Left lobe of liver (tissue), 2 donors: ENCODE measurements around the gene GNAI2. TPM values are rescaled to one million over a fixed set of nuclear protein-coding genes. Genes with fewer than 3 reads are reported as not detected.

Experiments
- ATAC-seq: fragments of 200-7000 bp; cut with Tn5 transposase; one replicate; pipeline ENCODE4 v1.9.1; 2020; ENCODE audit warnings: mild to moderate bottlenecking, moderate library complexity
- DNase-seq: peaks from one replicate; pipeline ENCODE4 v3.0.0-alpha.2; 2020; ENCODE audit warnings: low spot score
- total RNA-seq: library from RNA; stranded (reverse); gene quantifications from one replicate; pipeline ENCODE4 v1.2.1, GENCODE V29; 2021
- donor health status: DM: no; HTN: no; CAD: no; lungs with moderate emphysema.
- donor health status: DM: no; HTN: yes; CAD: no.

GNAI2 gene
- total RNA-seq = 115 TPM

DNA sequence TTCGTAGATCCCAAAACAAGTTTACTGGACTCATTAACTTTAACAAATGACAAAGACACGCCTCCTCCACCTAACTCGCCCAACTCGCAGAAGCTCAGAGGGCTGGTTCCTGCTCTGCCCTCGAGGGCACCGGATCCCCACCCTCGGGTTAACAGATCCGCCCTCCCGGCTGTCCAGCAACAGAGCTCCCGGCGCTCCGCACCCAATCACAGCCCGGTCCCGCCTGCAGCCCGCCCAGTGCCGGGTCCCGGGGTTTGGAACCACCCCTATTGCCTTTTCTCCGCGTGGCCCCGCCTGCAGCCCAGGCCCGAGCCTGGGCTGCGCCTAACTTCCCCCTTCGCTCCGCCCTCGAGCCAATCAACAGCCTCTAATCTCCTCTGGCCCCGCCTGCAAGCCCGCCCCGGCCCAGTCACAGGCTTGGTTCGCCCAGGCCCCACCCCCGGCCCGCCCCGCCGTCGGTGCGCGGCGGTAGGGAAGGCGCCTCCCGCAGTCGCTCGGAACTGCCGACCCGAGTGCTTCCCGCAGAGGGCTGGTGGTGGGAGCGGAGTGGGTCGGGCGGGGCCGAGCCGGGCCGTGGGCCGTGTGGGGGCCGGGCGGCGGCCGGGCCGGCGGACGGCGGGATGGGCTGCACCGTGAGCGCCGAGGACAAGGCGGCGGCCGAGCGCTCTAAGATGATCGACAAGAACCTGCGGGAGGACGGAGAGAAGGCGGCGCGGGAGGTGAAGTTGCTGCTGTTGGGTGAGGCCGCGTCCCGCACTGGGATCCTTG is at the start of gene GNAI2:
GNAI2 (plus strand) TSS at position 489 of the 768 bp plus-strand sequence; CDS start at position 621, 132 bp downstream.
- peak; percentile 99 for DNase-seq

DNA sequence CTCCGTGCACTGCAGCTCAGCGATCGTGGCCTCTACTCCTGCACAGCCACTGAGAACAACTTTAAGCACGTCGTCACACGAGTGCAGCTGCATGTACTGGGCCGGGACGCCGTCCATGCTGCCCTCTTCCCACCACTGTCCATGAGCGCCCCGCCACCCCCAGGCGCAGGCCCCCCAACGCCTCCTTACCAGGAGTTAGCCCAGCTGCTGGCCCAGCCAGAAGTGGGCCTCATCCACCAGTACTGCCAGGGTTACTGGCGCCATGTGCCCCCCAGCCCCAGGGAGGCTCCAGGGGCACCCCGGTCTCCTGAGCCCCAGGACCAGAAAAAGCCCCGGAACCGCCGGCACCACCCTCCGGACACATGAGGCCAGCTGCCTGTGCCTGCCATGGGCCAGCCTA is 48.3 kb upstream of the GNAI2 start:
- DNase-seq (no peak), ATAC-seq (no peak)

More for the DNA sequence above, at the start of gene GNAI2:
- ATAC-seq = peak; percentile 80

GRCh38 chr3:50189274-50189673 is 46.7 kb upstream of the GNAI2 start:
- ATAC-seq (peak; percentile 75), DNase-seq (peak; percentile 79)

GRCh38 chr3:50189989-50190388 is 46.0 kb upstream of the GNAI2 start:
- DNase-seq (no peak), ATAC-seq (no peak)

DNA sequence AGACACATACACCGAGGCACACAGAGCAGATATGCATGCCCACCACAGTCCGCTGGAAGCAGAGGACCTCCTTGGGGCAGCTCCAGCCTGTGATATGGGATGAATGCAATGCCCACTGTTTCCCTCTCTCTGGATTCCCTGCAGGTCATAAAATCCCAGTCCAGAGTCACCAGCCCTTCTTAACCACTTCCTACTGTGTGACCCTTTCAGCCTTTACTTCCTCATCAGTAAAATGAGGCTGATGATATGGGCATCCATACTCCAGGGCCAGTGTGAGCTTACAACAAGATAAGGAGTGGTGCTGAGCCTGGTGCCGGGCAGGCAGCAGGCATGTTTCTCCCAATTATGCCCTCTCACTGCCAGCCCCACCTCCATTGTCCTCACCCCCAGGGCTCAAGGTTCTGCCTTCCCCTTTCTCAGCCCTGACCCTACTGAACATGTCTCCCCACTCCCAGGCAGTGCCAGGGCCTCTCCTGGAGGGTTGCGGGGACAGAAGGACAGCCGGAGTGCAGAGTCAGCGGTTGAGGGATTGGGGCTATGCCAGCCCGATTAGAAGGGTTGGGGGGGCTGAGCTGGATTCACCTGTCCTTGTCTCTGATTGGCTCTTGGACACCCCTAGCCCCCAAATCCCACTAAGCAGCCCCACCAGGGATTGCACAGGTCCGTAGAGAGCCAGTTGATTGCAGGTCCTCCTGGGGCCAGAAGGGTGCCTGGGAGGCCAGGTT is 44.9 kb upstream of the GNAI2 start, which contains the start of gene GNAT1:
GNAT1 (plus strand) TSS at position 675 of the 725 bp plus-strand sequence. CDS start 116 bp downstream, outside the sequence.
- ATAC-seq (no peak), DNase-seq (no peak)

DNA sequence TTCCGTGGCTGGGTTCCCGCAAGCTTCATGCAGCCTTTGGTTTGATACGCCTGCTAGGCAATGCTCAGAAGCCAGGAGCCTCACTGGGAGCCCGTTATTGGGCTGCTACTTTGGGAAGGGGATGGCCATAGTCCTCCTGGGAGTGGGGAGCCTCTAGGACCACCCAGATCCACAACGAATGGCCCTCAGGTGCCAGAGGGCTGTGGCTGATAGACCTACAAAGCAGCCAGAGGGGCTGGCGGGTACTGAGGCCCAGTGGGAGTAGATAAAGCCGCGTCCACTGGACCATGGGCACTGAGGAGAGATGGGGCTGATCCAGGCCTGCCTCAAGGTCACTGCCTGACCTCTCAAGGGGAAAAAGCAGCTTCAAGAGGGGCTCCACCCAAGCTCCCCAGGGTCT is 43.9 kb upstream of the GNAI2 start:
- no peak for DNase-seq

GRCh38 chr3:50192689-50193141 is 43.3 kb upstream of the GNAI2 start:
- ATAC-seq (peak; percentile 9), DNase-seq (peak; percentile 72)

More for the DNA sequence above, 43.9 kb upstream of the GNAI2 start:
- ATAC-seq = no peak

DNA sequence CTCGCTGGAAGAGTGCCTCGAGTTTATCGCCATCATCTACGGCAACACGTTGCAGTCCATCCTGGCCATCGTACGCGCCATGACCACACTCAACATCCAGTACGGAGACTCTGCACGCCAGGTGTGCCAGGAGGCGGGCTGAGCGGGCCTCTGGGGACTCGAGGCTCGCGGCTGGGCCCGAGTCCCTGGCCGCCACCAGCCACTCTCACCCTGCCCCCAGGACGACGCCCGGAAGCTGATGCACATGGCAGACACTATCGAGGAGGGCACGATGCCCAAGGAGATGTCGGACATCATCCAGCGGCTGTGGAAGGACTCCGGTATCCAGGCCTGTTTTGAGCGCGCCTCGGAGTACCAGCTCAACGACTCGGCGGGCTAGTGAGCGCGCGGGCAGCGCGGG is 42.7 kb upstream of the GNAI2 start:
- ATAC-seq (no peak), DNase-seq (no peak)

DNA sequence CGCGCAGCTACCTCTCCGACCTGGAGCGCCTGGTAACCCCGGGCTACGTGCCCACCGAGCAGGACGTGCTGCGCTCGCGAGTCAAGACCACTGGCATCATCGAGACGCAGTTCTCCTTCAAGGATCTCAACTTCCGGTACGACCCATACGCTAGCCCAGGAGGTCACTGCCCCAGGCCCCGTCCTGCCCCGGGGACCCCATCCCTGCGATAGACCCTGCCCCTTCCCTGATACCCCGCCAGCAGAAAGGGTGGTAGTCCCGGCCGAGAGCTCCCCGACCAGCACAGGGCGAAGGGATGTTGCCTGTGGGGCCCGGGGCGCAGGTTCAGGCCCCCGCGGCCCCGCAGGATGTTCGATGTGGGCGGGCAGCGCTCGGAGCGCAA is 42.3 kb upstream of the GNAI2 start:
- ATAC-seq (no peak), DNase-seq (no peak)

- ATAC-seq = peak; percentile 54
- peak; percentile 81 for DNase-seq
These were observed 41.7 kb upstream of the GNAI2 start for GRCh38 chr3:50194128-50194902.

- peak; percentile 69 for ATAC-seq
These were observed 41.0 kb upstream of the GNAI2 start for GRCh38 chr3:50194903-50195500.

DNA sequence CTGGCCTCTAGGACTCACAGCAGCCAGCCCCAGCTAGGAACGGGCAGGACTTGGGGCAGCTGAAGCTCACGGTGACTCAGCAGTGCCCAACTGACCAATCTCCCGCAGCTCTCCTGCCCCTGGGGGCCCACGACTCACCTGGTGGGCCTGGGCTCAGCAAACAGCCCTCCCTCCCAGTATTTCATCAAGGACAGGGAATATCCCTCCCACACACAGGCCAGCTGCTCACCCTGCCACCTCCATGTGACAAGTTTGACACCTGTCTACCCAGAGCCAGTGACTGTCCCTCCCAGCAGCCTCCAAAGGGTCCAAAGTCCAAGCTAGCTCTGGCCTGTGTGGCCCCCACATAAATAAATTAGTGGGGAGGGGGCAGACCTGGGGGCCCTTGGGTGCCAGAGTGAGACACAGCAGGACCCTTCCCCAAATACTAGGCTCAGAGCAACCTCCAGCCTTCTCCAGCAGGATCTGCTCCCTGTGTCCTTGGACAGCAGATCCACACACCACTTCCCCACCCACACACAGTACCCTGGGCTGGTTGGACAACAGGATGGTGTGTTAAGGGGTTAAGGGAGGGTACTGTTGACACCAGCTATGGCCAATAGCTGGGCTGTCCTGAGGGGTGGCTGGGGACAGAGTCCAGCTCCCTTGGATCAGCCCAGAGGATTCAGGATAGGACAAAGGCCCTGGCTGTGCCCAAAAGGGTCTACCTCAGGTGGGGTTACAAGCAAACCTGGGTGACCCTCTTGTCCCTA is 40.3 kb upstream of the GNAI2 start:
- DNase-seq = peak; percentile 93
- ATAC-seq = peak; percentile 80

More at GRCh38 chr3:50194903-50195500, 41.0 kb upstream of the GNAI2 start:
- DNase-seq = peak; percentile 89

- ATAC-seq (peak; percentile 38), DNase-seq (no peak)
These were observed 39.7 kb upstream of the GNAI2 start for GRCh38 chr3:50196253-50196801.

DNA sequence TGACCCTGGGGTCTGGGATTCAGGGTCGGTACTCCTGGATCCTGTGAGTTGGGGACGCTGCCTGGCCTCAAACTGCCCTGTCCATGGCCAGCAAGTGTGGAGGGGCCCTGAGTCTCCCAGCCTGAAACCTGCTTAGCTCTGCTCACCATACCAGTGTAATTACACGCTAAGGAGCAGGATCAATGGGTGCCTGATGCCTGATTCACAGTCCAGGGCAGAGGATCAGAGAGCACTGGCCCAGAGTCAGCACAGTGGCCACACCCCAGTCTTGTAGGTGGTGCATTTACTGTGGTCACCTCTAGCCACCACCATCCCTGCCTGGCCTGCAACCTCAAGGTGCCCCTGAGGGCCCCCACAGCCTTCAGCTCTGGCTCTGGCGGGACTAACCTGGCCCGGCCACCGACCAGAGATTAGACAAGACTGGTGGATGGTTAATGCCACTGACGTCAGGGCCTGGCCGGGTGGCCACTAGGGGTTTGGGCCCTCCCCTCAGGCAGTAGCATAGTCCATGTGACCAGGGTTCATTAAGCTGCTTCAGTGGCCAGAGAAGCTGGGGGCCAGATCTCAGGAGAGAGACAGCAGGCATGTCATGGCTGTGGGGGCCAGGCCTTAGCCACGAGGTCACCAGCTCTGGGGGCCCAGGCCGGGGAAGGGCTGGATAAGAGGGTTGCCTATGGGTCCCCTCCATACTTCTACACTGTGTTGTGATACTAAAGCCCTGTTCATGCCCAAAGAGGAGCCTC is 34.3 kb upstream of the GNAI2 start:
- DNase-seq = peak; percentile 83
- ATAC-seq = peak; percentile 56

DNA sequence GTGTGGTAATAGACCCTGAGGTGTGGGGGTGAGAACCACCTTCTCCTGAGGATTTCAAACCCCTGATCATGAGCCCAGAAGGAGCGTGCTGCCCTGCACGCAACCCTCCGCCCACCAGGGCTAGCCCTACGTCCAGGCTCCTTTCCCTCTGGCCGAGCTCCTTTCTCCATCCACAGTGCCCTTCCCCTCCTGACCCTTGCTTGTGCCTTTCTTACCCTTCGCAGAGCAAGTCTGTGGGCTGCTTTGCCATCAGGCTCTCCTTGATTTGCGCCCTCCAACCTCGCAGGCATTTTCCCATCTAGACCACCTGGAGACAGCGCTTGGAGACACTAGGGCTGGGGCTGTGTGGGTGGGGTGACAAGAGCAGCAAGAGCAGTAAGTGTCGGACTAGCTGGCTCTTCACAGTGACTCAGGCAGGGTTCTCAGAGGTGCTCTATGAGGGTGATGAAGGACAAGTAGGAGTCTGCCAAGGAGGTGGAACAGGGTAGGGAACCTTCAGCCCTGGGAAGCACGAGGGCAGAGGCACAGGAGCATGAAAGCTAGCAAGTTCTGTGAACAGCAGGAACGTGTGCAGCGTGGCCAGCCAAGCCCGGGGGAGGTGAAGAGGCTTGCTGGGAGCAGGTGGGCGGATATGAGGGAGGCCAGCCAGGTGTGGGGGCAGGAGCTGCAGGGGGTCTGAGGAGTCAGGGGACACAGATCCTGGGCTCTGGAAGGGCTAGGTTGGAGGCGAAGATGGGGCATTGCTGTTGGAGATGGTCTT is 33.5 kb upstream of the GNAI2 start:
- no peak for ATAC-seq
- DNase-seq = no peak

- peak; percentile 81 for DNase-seq
- peak; percentile 45 for ATAC-seq
These were observed 32.7 kb upstream of the GNAI2 start for GRCh38 chr3:50203113-50203808.
